ENCODE data around the gene MYB. TPM values are rescaled to one million over a fixed set of nuclear protein-coding genes. Genes with fewer than 3 reads are reported as not detected.

Gene MYB
- total RNA-seq, 2 experiments from 2014 or later, result 20.1 to 42.9 TPM

DNA sequence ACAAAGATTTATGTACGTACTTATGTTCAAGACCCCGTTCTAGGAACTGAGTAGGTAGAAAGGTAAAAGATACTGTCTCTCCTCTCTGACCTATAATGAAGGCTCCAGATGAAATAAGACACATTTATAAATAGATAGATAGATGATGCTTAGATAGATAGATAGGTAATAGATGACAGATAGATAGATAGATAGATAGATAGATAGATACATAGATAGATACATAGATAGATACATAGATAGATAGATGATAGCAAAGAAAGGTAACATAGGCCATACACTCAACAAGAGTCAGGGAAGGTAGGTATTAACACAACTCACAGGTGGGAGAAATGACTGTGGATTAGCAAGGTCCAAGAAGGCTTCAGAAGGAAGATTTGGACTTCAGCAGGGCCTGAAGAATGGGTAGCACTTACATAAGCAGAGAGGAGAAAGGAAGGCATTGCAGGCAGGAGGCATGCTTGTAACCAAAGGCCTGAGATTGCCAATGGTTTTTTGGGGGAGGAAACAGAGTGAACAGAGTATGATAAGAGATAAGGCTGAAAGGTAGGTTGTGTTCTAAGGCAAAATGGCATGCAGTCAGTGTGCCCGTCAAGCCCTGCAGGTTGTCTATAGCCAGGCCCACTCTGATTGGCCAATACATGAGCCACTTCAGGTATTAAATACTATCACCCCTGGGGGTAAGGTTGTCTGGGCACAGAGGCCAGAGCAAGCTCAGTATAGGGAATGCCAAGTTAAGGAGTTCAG lies 7.7 kb upstream of the MYB start:
- POLR2A ChIA-PET, result interaction anchor here (1.4 kb wide), 1 partner anchor 14 kb away, joined by 3 read pairs; no protein-coding TSS in a partner anchor
- Histone ChIP-seq H4K20me1 (ENCODE audit: insufficient read depth, low read length) (no peaks in the 10 kb centered on the region), H3K4me2 (ENCODE audit: low read length) (no peak overlapping the region), H3K36me3 (ENCODE audit: insufficient read depth, low read length) (no peaks in the 10 kb centered on the region), H2AFZ (ENCODE audit: low read length) (no peak overlapping the region), H3K27ac (ENCODE audit: low read depth, low read length, poor library complexity, severe bottlenecking) (no peak overlapping the region), H3K4me3 (ENCODE audit: low read depth, low read length, poor library complexity, severe bottlenecking) (no peak overlapping the region), H3K9me3 (ENCODE audit: low read length) (no peaks in the 10 kb centered on the region), H3K4me1 (ENCODE audit: insufficient read depth, low read length, poor library complexity, severe bottlenecking) (peaks cover 14% of the 10 kb centered on the region), H3K9me2 (ENCODE audit: insufficient read depth, low read length) (no peaks in the 10 kb centered on the region), H3K79me2 (ENCODE audit: insufficient read depth, low read depth, low read length) (no peaks in the 10 kb centered on the region)
- CTCF ChIA-PET (ENCODE audit: unreplicated experiment), result no interaction called here
- no TSS peak for BruUV-seq (replicated peaks)
- intact Hi-C loops (cut with micrococcal nuclease; ENCODE audit: unreplicated experiment), result no loop called here
- DNase-seq (ENCODE audit: low spot score), result no peak
- TF ChIP-seq, protein P1, sequence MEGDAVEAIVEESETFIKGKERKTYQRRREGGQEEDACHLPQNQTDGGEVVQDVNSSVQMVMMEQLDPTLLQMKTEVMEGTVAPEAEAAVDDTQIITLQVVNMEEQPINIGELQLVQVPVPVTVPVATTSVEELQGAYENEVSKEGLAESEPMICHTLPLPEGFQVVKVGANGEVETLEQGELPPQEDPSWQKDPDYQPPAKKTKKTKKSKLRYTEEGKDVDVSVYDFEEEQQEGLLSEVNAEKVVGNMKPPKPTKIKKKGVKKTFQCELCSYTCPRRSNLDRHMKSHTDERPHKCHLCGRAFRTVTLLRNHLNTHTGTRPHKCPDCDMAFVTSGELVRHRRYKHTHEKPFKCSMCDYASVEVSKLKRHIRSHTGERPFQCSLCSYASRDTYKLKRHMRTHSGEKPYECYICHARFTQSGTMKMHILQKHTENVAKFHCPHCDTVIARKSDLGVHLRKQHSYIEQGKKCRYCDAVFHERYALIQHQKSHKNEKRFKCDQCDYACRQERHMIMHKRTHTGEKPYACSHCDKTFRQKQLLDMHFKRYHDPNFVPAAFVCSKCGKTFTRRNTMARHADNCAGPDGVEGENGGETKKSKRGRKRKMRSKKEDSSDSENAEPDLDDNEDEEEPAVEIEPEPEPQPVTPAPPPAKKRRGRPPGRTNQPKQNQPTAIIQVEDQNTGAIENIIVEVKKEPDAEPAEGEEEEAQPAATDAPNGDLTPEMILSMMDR (conservative IDR thresholded peaks at IDR 0.05; ENCODE audit: low read length), result no peak
- no peak for TF ChIP-seq EZH2phosphoT487 (IDR thresholded peaks at IDR 0.05; ENCODE audit: borderline replicate concordance, low read depth, low read length)

DNA sequence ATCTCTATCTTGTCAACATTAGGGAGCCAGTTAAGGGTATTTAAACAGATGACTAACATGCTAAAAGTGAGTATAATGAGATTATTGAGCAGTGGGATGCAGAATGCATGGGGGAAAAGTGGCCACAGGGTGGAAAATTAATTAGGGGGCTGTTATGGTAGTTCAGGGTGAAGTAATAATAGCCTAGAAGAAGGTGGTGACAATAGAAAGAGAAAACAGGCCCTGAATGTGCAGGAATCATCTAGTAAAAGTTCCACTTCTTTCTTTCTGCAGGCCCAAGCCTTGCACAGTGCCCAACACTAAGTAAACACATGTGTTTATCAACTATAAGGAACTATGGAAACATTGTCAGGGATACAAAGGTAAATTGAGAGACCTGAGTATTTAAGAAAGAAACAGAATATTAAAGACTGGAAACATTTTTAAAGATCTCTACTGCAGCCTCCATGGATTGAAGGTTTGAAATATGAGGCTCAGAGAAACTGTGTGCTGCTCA lies 7.1 kb upstream of the MYB start:
- Histone ChIP-seq H3K27ac (ENCODE audit: low read depth, low read length, poor library complexity, severe bottlenecking) (no peak overlapping the region), H3K79me2 (ENCODE audit: insufficient read depth, low read depth, low read length) (no peaks in the 10 kb centered on the region), H4K20me1 (ENCODE audit: insufficient read depth, low read length) (no peaks in the 10 kb centered on the region), H3K4me2 (ENCODE audit: low read length) (no peak overlapping the region), H2AFZ (ENCODE audit: low read length) (no peak overlapping the region), H3K9me2 (ENCODE audit: insufficient read depth, low read length) (no peaks in the 10 kb centered on the region), H3K4me3 (ENCODE audit: low read depth, low read length, poor library complexity, severe bottlenecking) (no peak overlapping the region), H3K36me3 (ENCODE audit: insufficient read depth, low read length) (no peaks in the 10 kb centered on the region), H3K4me1 (ENCODE audit: insufficient read depth, low read length, poor library complexity, severe bottlenecking) (peaks cover 20% of the 10 kb centered on the region), H3K9me3 (ENCODE audit: low read length) (no peaks in the 10 kb centered on the region)
- DNase-seq (ENCODE audit: low spot score), result no peak
- ChIA-PET POLR2A (no interaction called here), CTCF (ENCODE audit: unreplicated experiment) (no interaction called here)
- TF ChIP-seq, protein P1 (conservative IDR thresholded peaks at IDR 0.05; ENCODE audit: low read length), result no peak
- no peak for TF ChIP-seq EZH2phosphoT487 (IDR thresholded peaks at IDR 0.05; ENCODE audit: borderline replicate concordance, low read depth, low read length)
- intact Hi-C loops (cut with micrococcal nuclease; ENCODE audit: unreplicated experiment), result no loop called here
- no TSS peak for BruUV-seq (replicated peaks)

DNA sequence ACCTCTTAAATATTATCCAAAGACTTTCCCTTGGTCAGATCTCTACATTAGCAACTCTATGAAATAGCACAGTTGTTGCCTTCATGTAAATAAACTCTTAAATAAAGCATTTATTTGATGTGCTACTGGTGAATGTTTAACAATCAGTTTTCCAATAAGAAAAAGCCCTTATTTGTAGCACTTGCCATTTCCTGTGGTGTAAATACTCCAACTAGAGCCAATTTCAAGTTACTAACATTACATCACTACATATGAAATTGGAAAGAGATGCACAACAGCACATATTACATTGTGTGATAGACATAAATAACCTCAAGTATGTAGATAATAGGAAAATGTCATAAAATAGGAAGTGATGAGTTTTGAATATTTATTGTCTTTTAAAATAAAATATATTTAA lies 5.0 kb upstream of the MYB start:
- no peak overlapping the region for H2AFZ ChIP-seq (ENCODE audit: low read length)
- no peaks in the 10 kb centered on the region for H3K9me2 ChIP-seq (ENCODE audit: insufficient read depth, low read length)
- ChIA-PET CTCF (ENCODE audit: unreplicated experiment) (no interaction called here), POLR2A (interaction anchor here (0.8 to 4.2 kb wide), 5 partner anchors 11 to 74 kb away, joined by 3 to 16 read pairs (median 3); no protein-coding TSS in a partner anchor)
- H3K27ac ChIP-seq (ENCODE audit: low read depth, low read length, poor library complexity, severe bottlenecking), result no peak overlapping the region
- no peaks in the 10 kb centered on the region for H4K20me1 ChIP-seq (ENCODE audit: insufficient read depth, low read length)
- DNase-seq (ENCODE audit: low spot score), result no peak
- H3K9me3 ChIP-seq (ENCODE audit: low read length), result no peaks in the 10 kb centered on the region
- H3K79me2 ChIP-seq (ENCODE audit: insufficient read depth, low read depth, low read length), result no peaks in the 10 kb centered on the region
- H3K4me1 ChIP-seq (ENCODE audit: insufficient read depth, low read length, poor library complexity, severe bottlenecking), result peaks cover 32% of the 10 kb centered on the region
- 0 out of 2 replicates have a peak overlapping the region, but pooled peaks have one; percentile 6 for H3K4me2 ChIP-seq (ENCODE audit: low read length)
- H3K4me3 ChIP-seq (ENCODE audit: low read depth, low read length, poor library complexity, severe bottlenecking), result no peak overlapping the region
- intact Hi-C loops (cut with micrococcal nuclease; ENCODE audit: unreplicated experiment), result no loop called here
- no TSS peak for BruUV-seq (replicated peaks)
- H3K36me3 ChIP-seq (ENCODE audit: insufficient read depth, low read length), result no peaks in the 10 kb centered on the region
- TF ChIP-seq, protein P1 (conservative IDR thresholded peaks at IDR 0.05; ENCODE audit: low read length), result no peak

All from OCI-LY7 (cell line).